Uterus (tissue), 4 donors: ENCODE measurements around the gene FMN1. TPM values are rescaled to one million over a fixed set of nuclear protein-coding genes. Genes with fewer than 3 reads are reported as not detected.

Experiments used
- DNase-seq, 2 donors: peaks; one replicate each; pipeline ENCODE4 v3.0.0-alpha.2; 2019 to 2020
- H3K27ac ChIP-seq, 2 donors: fragments of 200-600 bp; sonication (generic); 1 replicate in 1 of 2; 2 replicates in 1 of 2; pipeline ENCODE4 v1.5.1; 2016 to 2018
- H3K27me3 ChIP-seq, 2 donors: fragments of 200-600 bp; sonication (generic); one replicate each; pipeline ENCODE4 v1.5.1; 2018 to 2019; ENCODE audit warnings: control low read depth in 1 of 2
- H3K36me3 ChIP-seq, 2 donors: fragments of 200-600 bp; sonication (generic); one replicate each; pipeline ENCODE4 v1.5.1; 2019; ENCODE audit warnings: control low read depth in 1 of 2
- H3K4me1 ChIP-seq, 2 donors: fragments of 200-600 bp; sonication (generic); one replicate each; pipeline ENCODE4 v1.5.1; 2018 to 2019; ENCODE audit warnings: control low read depth in 1 of 2
- H3K4me3 ChIP-seq, 2 donors: fragments of 200-600 bp; sonication (generic); 1 replicate in 1 of 2; 2 replicates in 1 of 2; pipeline ENCODE4 v1.5.1; 2018 to 2019; ENCODE audit warnings: mild to moderate bottlenecking in 1 of 2
- H3K9me3 ChIP-seq, 2 donors: fragments of 200-600 bp; sonication (generic); one replicate each; pipeline ENCODE4 v1.5.1; 2019; ENCODE audit warnings: control low read depth in 1 of 2
- POLR2A ChIP-seq, 2 donors: fragments of 450-650 bp; IDR thresholded peaks; one replicate each; pipeline ENCODE4 v1.6.1; 2016; ENCODE audit warnings: antibody characterized with exemption in 2 of 2, mild to moderate bottlenecking in 1 of 2, moderate library complexity in 1 of 2
- intact Hi-C: fragments of 100-400 bp; cut with DNase I; formaldehyde crosslinking; loops from one replicate; pipeline ENCODE4 v1.15.1; 2023; ENCODE audit warnings: low total_unique reads
- total RNA-seq, 4 donors: library from RNA; depleted of rRNA in 3 of 4; stranded (reverse); fragments of >200 nt in 3 of 4; gene quantifications; one replicate each; pipeline versions ENCODE4 v1.1.0 to v1.2.4, GENCODE V29; 2014 to 2023
- TF ChIP-seq, protein P1 (sequence below), 4 experiments: fragments of 200-600 bp in 2 of 4; fragments of 450-650 bp in 2 of 4; sonication (generic) in 2 of 4; IDR thresholded peaks; one replicate each; pipeline ENCODE4 v1.5.1; 2016 to 2019; ENCODE audit warnings: antibody characterized with exemption in 4 of 4, mild to moderate bottlenecking in 2 of 4, moderate library complexity in 1 of 4
- donor health status: DM: yes; HTN: yes; CAD: no.

Gene FMN1
- total RNA-seq, 4 donors from 2014 or later: 1.3 to 9.3 (median 5.0) TPM

- DNase-seq: no peak
- no peak for TF ChIP-seq POLR2A (IDR thresholded peaks at IDR 0.05)
- TF ChIP-seq, protein P1, sequence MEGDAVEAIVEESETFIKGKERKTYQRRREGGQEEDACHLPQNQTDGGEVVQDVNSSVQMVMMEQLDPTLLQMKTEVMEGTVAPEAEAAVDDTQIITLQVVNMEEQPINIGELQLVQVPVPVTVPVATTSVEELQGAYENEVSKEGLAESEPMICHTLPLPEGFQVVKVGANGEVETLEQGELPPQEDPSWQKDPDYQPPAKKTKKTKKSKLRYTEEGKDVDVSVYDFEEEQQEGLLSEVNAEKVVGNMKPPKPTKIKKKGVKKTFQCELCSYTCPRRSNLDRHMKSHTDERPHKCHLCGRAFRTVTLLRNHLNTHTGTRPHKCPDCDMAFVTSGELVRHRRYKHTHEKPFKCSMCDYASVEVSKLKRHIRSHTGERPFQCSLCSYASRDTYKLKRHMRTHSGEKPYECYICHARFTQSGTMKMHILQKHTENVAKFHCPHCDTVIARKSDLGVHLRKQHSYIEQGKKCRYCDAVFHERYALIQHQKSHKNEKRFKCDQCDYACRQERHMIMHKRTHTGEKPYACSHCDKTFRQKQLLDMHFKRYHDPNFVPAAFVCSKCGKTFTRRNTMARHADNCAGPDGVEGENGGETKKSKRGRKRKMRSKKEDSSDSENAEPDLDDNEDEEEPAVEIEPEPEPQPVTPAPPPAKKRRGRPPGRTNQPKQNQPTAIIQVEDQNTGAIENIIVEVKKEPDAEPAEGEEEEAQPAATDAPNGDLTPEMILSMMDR (IDR thresholded peaks at IDR 0.05): no peak
- intact Hi-C loops: no loop called here
- no peaks in the 10 kb centered on the region for H3K9me3 ChIP-seq
- no peaks in the 10 kb centered on the region for H3K36me3 ChIP-seq
- H3K4me1 ChIP-seq: no peaks in the 10 kb centered on the region
- H3K27ac ChIP-seq: no peak overlapping the region
- H3K27me3 ChIP-seq: no peaks in the 10 kb centered on the region
- H3K4me3 ChIP-seq: no peak overlapping the region
These were observed 313.9 kb downstream of the FMN1 start for GRCh38 chr15:32880642-32881041.

- no peak for DNase-seq
- intact Hi-C loops: no loop called here
- Histone ChIP-seq H3K27ac (no peak overlapping the region), H3K4me3 (no peak overlapping the region), H3K36me3 (no peaks in the 10 kb centered on the region), H3K4me1 (no peaks in the 10 kb centered on the region), H3K9me3 (no peaks in the 10 kb centered on the region), H3K27me3 (no peaks in the 10 kb centered on the region)
- TF ChIP-seq POLR2A (IDR thresholded peaks at IDR 0.05): no peak
- TF ChIP-seq, protein P1 (IDR thresholded peaks at IDR 0.05): no peak
These were observed 314.5 kb downstream of the FMN1 start for GRCh38 chr15:32879980-32880379.

DNA sequence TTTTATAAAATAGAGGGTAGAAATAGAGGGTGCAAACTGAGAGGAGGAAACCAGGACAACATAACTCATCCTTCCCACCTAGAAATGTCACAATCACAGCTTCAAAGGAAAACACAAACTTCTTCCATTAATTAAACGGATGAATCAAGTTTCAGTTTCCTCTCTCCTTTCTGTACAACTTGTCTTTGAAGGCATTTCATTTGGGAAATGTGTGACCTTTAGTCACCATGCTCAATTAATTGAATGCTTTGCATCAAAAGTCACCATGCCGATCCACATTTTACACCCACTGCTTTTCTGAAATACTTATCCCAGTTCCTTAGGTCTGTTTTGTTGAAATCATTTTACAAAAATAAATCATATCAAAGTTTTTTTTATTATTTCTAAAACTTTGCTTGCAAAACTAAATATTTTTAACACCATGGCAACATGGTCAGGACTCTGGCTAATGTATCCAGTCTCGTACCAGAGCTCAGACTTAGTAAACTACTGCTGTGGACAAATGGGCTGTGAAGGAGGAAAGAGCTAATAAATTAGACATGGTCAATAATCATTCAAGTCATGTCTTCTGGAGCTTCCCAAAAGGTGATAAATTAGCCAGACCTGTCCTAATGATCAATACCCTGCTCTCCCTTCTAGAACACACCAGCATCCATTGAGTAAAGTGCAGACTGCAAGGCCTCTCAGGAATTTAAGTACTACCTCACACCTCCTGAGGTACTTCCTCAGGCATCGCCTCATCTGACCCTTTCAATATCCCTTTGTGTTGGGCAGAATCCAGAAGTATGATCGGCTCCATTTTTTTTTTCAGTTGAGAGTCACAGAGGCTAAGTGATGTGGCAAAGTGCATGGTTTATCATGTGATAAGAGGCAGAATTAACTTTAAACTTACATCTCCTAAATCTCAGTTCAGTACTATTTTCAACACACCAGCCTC lies 315.4 kb downstream of the FMN1 start:
- DNase-seq: no peak
- TF ChIP-seq, protein P1 (IDR thresholded peaks at IDR 0.05): no peak
- TF ChIP-seq POLR2A (IDR thresholded peaks at IDR 0.05): no peak
- Histone ChIP-seq H3K27me3 (no peaks in the 10 kb centered on the region), H3K36me3 (no peaks in the 10 kb centered on the region), H3K27ac (no peak overlapping the region), H3K4me3 (no peak overlapping the region), H3K4me1 (no peaks in the 10 kb centered on the region), H3K9me3 (no peaks in the 10 kb centered on the region)
- intact Hi-C loops: no loop called here

DNA sequence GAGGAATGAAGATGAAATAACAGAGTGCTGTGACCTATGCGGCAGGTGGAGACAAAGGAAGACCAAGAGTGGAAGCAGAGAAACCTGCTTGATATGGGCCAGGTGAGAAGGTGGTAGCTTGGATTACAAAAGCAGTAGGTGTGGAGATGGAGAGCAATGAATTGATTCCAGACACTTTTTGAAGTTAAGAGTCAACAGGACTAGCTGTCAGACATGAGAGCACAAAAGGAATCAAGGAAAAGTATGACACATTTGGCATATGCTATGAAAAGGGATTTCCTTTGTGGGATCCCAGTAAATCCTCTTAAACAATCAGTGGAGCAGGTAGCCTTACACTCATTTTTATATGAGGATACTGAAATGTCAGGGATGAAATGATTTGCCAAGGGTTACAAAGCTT lies 316.2 kb downstream of the FMN1 start:
- H3K4me3 ChIP-seq: no peak overlapping the region
- H3K27me3 ChIP-seq: no peaks in the 10 kb centered on the region
- no peaks in the 10 kb centered on the region for H3K9me3 ChIP-seq
- no peaks in the 10 kb centered on the region for H3K36me3 ChIP-seq
- H3K4me1 ChIP-seq: peaks cover 0 to 3% of the 10 kb centered on the region in 2 donors
- TF ChIP-seq, protein P1 (IDR thresholded peaks at IDR 0.05): no peak
- no peak for TF ChIP-seq POLR2A (IDR thresholded peaks at IDR 0.05)
- H3K27ac ChIP-seq: no peak overlapping the region
- no peak for DNase-seq
- intact Hi-C loops: no loop called here

DNA sequence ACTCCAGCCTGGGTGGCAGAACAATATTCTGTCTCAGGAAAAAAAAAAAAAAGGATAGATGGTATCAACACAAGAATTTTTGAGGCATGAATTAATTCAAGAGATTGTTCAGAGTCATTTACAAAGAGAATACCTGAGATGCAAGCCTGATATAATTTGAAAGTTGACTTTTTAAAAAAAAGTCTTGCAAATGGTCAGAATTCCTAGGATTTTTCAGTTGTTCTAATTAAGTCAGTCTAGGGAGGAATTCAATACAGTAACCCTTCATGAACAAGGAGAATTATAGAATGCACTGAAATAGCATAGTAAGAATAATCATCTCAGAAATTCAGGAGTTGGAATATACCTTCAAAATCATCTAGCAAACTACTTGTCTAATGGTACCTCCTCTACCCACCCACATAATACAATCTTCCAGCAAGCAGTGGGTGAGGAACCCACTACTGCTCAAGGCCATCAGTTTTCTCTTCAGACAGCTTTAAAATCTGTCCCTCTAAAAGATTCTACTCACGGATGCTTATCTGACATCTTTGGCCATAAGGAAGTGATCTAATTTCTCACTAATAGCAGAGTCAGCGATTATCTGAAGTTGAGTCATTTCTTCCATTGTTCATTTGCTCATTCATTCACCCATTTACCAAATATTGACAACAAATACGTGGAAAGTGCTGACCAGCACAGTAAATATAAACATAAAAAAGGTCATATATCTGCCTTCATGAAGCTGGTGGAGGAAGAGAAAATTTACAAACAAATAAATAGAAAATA lies 317.1 kb downstream of the FMN1 start:
- intact Hi-C loops: no loop called here

More for the DNA sequence above, 317.1 kb downstream of the FMN1 start:
- H3K36me3 ChIP-seq: no peaks in the 10 kb centered on the region
- no peaks in the 10 kb centered on the region for H3K9me3 ChIP-seq
- H3K4me3 ChIP-seq: no peak overlapping the region
- peaks cover 0 to 3% of the 10 kb centered on the region in 2 donors for H3K4me1 ChIP-seq
- H3K27me3 ChIP-seq: no peaks in the 10 kb centered on the region
- H3K27ac ChIP-seq: no peak overlapping the region
- TF ChIP-seq POLR2A (IDR thresholded peaks at IDR 0.05): no peak
- TF ChIP-seq, protein P1 (IDR thresholded peaks at IDR 0.05): no peak
- no peak for DNase-seq
